Measurements from ENCODE around the gene SELENON. TPM values are rescaled to one million over a fixed set of nuclear protein-coding genes. Genes with fewer than 3 reads are reported as not detected.

SELENON gene
- total RNA-seq, 1 donor from 2014 or later = 10.2 TPM

- intact Hi-C loops (cut with micrococcal nuclease) = no loop called here
Measured at GRCh38 chr1:25792115-25792514, 7.9 kb upstream of the SELENON start.

DNA sequence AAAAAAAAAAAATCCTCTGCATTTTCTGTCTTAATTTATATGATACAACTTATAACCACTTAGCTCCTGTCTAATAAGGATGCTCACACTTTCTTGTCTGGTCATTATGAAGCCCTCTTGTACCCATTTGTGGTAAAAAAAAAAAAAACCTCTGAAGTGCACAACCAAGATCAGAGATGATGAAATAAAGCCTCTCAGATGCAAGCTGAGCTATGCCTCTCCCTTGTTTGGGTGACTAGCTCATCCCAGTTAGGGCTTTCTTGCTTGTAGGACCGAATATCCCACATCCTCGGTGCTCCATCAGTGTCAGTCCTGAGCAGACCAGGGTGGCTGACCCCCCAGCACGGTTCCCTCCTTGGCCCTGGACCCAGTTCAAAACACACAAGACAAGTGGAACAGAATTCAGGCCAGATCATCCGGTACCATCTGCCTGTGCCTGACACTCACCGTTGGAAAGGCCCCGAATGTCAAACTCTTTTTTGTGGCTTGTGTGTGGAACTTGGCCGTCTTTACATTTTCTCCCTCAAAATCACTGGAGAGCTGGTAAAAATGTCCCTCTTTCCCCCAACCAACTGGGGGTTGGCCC lies 6.3 kb upstream of the SELENON start:
- intact Hi-C loops (cut with micrococcal nuclease) = no loop called here

GRCh38 chr1:25794325-25794724 lies 5.7 kb upstream of the SELENON start:
- intact Hi-C loops (cut with micrococcal nuclease) = no loop called here

- intact Hi-C loops (cut with micrococcal nuclease) = loop anchor here (5.0 kb wide), 3 partner anchors 93 to 253 kb away; partner anchors contain the start of gene LDLRAP1
Measured at GRCh38 chr1:25795211-25795610, 4.8 kb upstream of the SELENON start.

GRCh38 chr1:25795946-25796810 lies 3.8 kb upstream of the SELENON start:
- intact Hi-C loops (cut with micrococcal nuclease) = loop anchor here (1.0 to 5.0 kb wide), 7 partner anchors 21 to 275 kb away; partner anchors contain the start of gene LDLRAP1

- intact Hi-C loops (cut with micrococcal nuclease) = loop anchor here (1.0 to 5.0 kb wide), 7 partner anchors 22 to 276 kb away; partner anchors contain the start of gene LDLRAP1
Measured at GRCh38 chr1:25796811-25797458, 3.1 kb upstream of the SELENON start.

DNA sequence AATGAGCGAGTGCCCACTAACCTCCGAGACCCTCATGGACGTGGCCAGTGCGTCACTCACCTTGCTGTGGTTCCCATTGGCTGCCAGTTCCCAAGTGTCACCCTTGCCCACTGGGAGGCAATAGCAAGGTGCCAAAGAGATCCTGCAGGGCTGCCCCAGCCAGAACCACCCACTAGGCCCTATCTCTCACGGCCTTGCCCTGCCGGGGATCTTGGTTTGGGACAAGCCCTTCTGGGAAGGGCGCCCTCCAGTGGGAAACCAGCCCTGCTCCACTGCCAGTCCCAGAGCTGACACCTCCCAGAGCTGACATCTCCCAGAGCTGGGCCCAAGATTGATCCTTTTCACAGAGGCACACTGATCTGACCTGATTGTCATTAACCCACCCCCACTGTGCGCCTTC lies 2.1 kb upstream of the SELENON start:
- intact Hi-C loops (cut with micrococcal nuclease) = loop anchor here (2.0 to 5.0 kb wide), 6 partner anchors 23 to 277 kb away; partner anchors contain the start of gene LDLRAP1

- intact Hi-C loops (cut with micrococcal nuclease) = loop anchor here (5.0 kb wide), 3 partner anchors 97 to 257 kb away; partner anchors contain the start of gene LDLRAP1
Measured at GRCh38 chr1:25798666-25799351, 1.2 kb upstream of the SELENON start.

- intact Hi-C loops (cut with micrococcal nuclease) = loop anchor here (5.0 kb wide), 3 partner anchors 97 to 257 kb away; partner anchors contain the start of gene LDLRAP1
Measured at GRCh38 chr1:25799352-25799934, 550 bp upstream of the SELENON start.

GRCh38 chr1:25800703-25801377 lies 847 bp downstream of the SELENON start:
- intact Hi-C loops (cut with micrococcal nuclease) = no loop called here

DNA sequence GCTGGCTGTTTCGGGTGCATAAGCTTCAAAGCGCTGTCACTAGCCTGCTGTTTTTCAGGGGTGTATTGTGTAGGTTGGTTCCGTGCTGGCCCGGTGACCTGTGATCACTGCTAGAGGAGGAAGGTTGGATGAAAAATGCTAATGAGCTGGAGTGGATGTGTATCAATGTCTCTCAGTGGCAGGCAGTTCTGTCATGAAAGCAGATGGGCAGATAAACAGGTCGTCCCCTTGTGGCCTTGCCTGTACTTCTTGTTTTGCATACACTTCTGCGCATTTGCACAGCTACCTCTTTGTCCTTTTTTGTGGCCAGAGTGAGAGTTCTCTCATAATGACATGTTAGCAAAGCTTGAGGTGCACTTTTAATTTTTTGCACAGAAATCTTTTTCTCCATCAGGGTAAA lies 2.9 kb downstream of the SELENON start:
- intact Hi-C loops (cut with micrococcal nuclease) = no loop called here

GRCh38 chr1:25803368-25803767 lies 3.4 kb downstream of the SELENON start:
- intact Hi-C loops (cut with micrococcal nuclease) = no loop called here

GRCh38 chr1:25804244-25804963 lies 4.4 kb downstream of the SELENON start:
- intact Hi-C loops (cut with micrococcal nuclease) = no loop called here

DNA sequence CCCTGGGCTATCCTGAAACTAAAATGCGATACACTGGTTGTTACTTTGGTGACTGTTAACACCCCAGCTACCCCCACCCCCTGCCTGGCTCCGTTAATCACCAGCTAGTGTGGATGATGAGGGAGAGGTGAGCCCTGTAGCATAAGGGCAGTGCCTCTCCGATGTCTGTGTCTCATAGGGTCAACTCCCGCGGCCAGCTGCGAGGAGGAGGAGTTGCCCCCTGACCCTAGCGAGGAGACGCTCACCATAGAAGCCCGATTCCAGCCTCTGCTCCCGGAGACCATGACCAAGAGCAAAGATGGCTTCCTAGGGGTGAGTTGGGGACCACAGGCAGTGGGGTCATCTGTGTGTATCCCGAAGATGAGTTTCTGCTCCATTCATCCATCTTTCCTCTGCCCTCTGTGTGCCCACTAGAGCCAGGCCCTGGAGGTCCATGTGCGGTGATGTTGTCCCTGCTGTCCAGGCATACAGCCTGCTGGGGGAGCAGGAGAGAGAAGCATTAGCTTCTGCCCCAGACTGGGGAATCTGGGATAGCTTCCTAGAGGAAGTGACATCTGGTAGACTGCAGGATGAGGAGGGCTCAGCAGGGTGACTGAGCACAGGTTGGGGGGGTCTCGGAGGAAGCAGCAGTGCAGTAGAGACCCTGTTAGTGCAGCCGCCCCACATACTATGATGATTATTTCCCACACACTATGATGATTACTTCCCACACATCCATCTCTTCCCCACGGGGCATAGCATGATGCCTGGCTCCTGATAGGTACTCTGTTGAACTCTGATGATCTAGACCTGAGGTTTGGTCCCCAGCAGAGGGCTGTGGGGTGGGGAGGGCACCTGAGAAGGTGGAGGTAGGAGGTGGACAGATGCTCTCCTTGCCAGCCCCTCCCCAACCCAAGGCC lies 5.2 kb downstream of the SELENON start:
- intact Hi-C loops (cut with micrococcal nuclease) = no loop called here

- intact Hi-C loops (cut with micrococcal nuclease) = no loop called here
Measured at GRCh38 chr1:25805863-25806225, 5.9 kb downstream of the SELENON start.

- intact Hi-C loops (cut with micrococcal nuclease) = no loop called here
Measured at GRCh38 chr1:25806418-25806817, 6.4 kb downstream of the SELENON start.

DNA sequence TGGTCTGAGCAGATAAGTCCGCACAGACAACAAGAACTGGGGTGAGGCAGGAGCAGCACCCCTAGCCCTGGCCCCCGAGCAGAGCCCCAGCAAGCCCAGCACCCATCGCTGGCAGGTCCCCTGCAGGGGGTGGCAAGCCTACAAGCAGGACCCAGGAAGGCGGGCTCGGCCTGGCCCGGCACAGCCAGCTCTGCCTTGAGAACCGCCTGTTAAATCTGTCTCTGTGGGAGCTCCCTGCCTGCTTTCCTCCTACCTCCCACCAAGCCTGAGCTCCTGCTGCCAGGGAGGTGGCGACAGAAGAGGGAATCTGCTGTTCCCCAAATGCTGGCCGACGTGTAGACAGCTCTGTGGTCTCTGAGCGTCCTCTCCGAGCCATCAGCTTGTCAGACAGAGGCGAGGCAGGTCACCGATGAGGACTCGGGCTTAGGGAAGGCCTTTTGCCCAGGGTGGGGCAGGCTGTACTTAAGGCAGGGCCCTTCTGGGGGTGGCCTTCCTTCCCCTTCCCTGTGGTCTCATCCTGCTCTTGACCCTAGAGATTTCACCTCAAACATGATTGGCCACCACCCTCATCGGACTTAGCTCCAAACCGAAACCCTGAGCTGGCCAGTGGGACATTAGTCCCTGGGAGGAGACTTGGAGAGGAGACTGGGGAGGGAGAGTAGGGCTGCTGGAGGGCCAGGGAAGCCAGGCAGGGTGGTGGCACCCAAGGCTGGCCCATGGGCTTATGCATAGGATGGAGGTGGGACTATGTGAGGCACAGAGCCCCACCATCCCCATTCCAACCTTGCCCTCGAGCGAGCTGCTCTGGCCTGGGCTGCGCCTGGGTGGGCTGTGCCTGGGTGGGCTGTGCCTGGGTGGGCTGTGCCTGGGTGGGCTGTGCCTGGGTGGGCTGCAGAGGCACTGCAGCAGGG lies 7.7 kb downstream of the SELENON start:
- intact Hi-C loops (cut with micrococcal nuclease) = no loop called here

Measured in T-helper 1 cell treated with Interleukin-12 subunit alpha and Interleukin-12 subunit beta and Interleukin-4 antibody, amounts not matched to agents 30 ng/mL and 1 ng/mL, for 36 hours (primary cell).